ENCODE data around the gene SUSD3. TPM values are rescaled to one million over a fixed set of nuclear protein-coding genes. Genes with fewer than 3 reads are reported as not detected.
A peak's percentile ranks its signal among the peaks of the same experiment; 100 is the strongest.

Gene SUSD3
- total RNA-seq, 1 experiment from 2014 or later, result not detected

DNA sequence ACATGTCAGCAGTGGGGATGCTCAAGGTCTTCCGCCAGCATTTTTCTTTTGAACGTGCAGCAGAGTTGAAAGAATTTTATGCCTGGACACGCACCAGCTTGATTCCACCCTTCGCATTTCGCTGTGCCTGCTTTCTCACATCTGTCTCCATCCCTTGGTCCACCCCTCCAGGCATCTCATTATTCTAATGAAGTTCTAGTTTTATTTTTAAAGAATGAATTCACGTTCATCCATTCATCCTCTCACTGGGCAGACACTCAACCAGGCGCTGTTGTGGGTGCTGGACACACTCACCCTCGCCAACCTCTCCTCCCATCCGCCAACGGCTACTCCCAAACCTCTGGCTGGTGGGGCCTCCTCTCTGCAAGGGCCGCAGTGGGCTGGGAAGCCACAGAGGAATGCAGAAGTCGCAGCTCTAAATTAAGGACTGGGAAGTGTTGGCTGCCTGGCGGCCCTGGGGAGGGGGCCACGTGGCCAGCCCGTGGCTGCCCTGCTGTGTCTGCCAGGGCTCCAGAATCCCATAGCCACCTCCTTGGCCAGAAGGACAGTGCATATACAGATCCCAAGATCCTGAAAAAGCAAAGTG, 6.7 kb downstream of the SUSD3 start:
- H3K36me3 ChIP-seq, result no peaks in the 10 kb centered on the region
- H3K4me1 ChIP-seq, result peaks cover 21% of the 10 kb centered on the region
- DNase-seq, result no peak
- H3K27ac ChIP-seq, result peak overlapping the region; percentile 44
- no peaks in the 10 kb centered on the region for H3K9me3 ChIP-seq (replicated peaks)
- H3K27me3 ChIP-seq, result no peaks in the 10 kb centered on the region
- no peak overlapping the region for H3K4me3 ChIP-seq

GRCh38 chr9:93066978-93067603, 8.6 kb downstream of the SUSD3 start:
- peaks cover 14% of the 10 kb centered on the region for H3K4me1 ChIP-seq

DNA sequence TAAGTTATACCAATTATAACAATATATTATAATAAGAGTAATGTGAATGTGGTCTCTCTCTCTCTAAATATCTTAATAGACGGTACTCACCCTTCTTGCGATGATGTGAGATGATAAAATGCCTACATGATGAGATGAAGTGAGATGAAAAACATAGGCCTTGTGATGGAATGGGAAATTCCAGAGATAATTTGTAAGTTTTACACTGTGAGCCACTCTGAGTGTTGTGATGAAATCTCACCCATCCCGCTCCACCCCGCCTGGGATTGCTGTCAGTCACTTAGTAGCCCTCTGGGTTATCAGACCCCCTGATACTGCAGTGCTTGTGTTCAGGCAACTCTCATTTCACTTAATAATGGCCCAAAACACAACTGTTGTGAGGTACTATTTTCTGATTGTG, 10.5 kb downstream of the SUSD3 start:
- no peak for DNase-seq
- H3K9me3 ChIP-seq (replicated peaks), result no peaks in the 10 kb centered on the region
- H3K4me3 ChIP-seq, result no peak overlapping the region
- peaks cover 13% of the 10 kb centered on the region for H3K4me1 ChIP-seq
- no peaks in the 10 kb centered on the region for H3K27me3 ChIP-seq
- no peaks in the 10 kb centered on the region for H3K36me3 ChIP-seq
- no peak overlapping the region for H3K27ac ChIP-seq

More at GRCh38 chr9:93066978-93067603, 8.6 kb downstream of the SUSD3 start:
- DNase-seq, result no peak
- no peaks in the 10 kb centered on the region for H3K27me3 ChIP-seq
- no peak overlapping the region for H3K4me3 ChIP-seq
- H3K27ac ChIP-seq, result no peak overlapping the region
- no peaks in the 10 kb centered on the region for H3K9me3 ChIP-seq (replicated peaks)
- no peaks in the 10 kb centered on the region for H3K36me3 ChIP-seq

DNA sequence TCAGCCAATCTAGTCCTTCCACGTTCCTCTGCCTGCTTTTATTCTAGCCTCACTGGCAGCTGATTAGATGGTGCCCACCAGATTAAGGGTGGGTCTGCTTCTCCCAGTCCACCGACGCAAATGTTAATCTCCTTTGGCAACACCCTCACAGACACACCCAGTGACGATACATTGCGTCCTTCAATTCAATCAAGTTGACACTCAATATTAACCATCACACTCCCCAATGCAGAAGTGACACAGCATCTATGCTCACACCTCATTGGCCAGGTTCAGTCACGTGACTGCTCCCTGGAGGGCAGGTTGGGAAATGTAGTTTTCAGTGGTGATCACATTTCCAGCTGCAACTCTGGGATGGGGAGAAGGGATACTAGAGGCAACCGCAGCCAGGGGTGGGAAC, 13.0 kb downstream of the SUSD3 start:
- DNase-seq, result peak; percentile 55 to 77
- H3K27ac ChIP-seq, result no peak overlapping the region
- H3K4me1 ChIP-seq, result peaks cover 4% of the 10 kb centered on the region; the same call in 1 of the 2 replicates
- no peak overlapping the region for H3K4me3 ChIP-seq
- no peaks in the 10 kb centered on the region for H3K9me3 ChIP-seq (replicated peaks)
- no peaks in the 10 kb centered on the region for H3K36me3 ChIP-seq
- H3K27me3 ChIP-seq, result no peaks in the 10 kb centered on the region

- Histone ChIP-seq H3K27me3 (no peaks in the 10 kb centered on the region), H3K36me3 (no peaks in the 10 kb centered on the region), H3K4me3 (no peak overlapping the region), H3K9me3 (replicated peaks) (no peaks in the 10 kb centered on the region), H3K27ac (no peak overlapping the region), H3K4me1 (peaks cover 4% of the 10 kb centered on the region; the same call in 1 of the 2 replicates)
- peak in 1 of 2 experiments; percentile 39 for DNase-seq
Observed at GRCh38 chr9:93072383-93072795, 13.9 kb downstream of the SUSD3 start.

- DNase-seq, result no peak
- H3K4me1 ChIP-seq, result peaks cover 4% of the 10 kb centered on the region; the same call in 1 of the 2 replicates
- no peaks in the 10 kb centered on the region for H3K36me3 ChIP-seq
- no peak overlapping the region for H3K4me3 ChIP-seq
- no peaks in the 10 kb centered on the region for H3K9me3 ChIP-seq (replicated peaks)
- H3K27ac ChIP-seq, result no peak overlapping the region
- H3K27me3 ChIP-seq, result no peaks in the 10 kb centered on the region
Observed at GRCh38 chr9:93076101-93076791, 17.7 kb downstream of the SUSD3 start.

DNA sequence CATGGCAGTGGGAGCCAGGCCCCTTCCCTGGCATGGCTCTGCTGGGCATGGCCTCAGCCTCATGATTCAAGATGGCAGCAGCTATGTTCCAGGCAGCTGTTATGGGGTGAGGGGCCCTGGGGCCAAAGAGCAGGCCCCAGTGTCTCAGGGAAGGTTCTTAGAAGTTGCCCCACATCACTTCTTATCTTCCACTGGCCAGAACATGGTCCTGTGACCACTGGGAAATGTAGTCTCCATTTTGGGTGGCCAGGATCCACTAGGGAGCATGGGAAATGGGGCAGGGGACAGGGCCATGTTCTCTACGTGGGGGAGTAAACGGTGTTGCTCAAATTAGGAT, 18.3 kb downstream of the SUSD3 start:
- no peak for DNase-seq
- no peak overlapping the region for H3K4me3 ChIP-seq
- H3K9me3 ChIP-seq (replicated peaks), result no peaks in the 10 kb centered on the region
- H3K27ac ChIP-seq, result no peak overlapping the region
- H3K36me3 ChIP-seq, result no peaks in the 10 kb centered on the region
- H3K27me3 ChIP-seq, result no peaks in the 10 kb centered on the region
- H3K4me1 ChIP-seq, result peaks cover 4% of the 10 kb centered on the region; the same call in 1 of the 2 replicates

DNA sequence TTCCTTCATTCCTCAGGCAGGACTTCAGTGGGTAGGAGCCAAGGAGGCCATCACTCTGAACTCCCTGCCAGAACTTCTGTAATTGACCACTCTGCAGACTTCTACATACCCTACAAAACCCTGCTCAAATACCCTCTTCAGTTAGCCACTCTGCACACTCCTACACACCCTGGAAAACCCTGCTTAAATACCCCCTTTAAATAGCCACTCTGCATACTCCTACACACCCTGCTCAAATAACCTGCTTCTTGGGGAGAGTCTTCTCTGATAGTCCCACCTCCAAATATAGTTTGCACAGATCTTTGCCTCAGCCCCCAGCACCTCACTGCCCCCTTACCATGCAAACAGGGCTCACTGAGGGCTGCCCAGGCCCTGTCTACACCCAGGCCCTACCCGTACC, 18.9 kb downstream of the SUSD3 start:
- no peak for DNase-seq
- Histone ChIP-seq H3K27ac (no peak overlapping the region), H3K36me3 (no peaks in the 10 kb centered on the region), H3K4me1 (peaks cover 4% of the 10 kb centered on the region; the same call in 1 of the 2 replicates), H3K27me3 (no peaks in the 10 kb centered on the region), H3K4me3 (no peak overlapping the region), H3K9me3 (replicated peaks) (no peaks in the 10 kb centered on the region)

- no peak for DNase-seq
- Histone ChIP-seq H3K27ac (no peak overlapping the region), H3K27me3 (no peaks in the 10 kb centered on the region), H3K4me3 (no peak overlapping the region), H3K36me3 (no peaks in the 10 kb centered on the region), H3K4me1 (no peaks in the 10 kb centered on the region), H3K9me3 (replicated peaks) (no peaks in the 10 kb centered on the region)
Observed at GRCh38 chr9:93077811-93078210, 19.3 kb downstream of the SUSD3 start.

- no peak overlapping the region for H3K4me3 ChIP-seq
- no peaks in the 10 kb centered on the region for H3K36me3 ChIP-seq
Observed at GRCh38 chr9:93079371-93079770, 20.9 kb downstream of the SUSD3 start.

DNA sequence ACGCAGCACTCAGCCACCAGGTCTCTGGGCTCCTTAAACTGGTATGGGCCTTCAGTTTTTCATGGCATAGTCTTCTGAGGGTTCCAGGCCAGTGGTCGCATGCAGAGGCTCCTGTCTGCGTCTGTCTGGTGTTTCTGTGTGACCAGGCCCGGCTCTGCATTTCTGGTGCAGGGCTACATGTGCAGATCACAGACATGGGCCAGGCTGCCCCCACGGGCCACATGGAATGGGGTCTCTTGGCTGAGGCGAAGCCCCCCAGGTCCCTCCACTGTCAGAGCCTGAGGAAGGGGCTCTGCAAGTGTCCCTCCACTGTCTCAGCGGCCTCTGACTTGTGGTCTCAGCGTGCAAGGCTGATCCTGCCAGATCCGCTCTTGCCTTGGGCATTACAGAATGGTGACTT, 21.9 kb downstream of the SUSD3 start:
- peak in 1 of 2 experiments; percentile 1 for DNase-seq
- Histone ChIP-seq H3K27me3 (no peaks in the 10 kb centered on the region), H3K9me3 (replicated peaks) (no peaks in the 10 kb centered on the region), H3K4me3 (no peak overlapping the region), H3K36me3 (no peaks in the 10 kb centered on the region), H3K27ac (no peak overlapping the region), H3K4me1 (no peaks in the 10 kb centered on the region)

More at GRCh38 chr9:93079371-93079770, 20.9 kb downstream of the SUSD3 start:
- Histone ChIP-seq H3K27me3 (no peaks in the 10 kb centered on the region), H3K9me3 (replicated peaks) (no peaks in the 10 kb centered on the region), H3K27ac (no peak overlapping the region), H3K4me1 (no peaks in the 10 kb centered on the region)
- DNase-seq, result no peak

DNA sequence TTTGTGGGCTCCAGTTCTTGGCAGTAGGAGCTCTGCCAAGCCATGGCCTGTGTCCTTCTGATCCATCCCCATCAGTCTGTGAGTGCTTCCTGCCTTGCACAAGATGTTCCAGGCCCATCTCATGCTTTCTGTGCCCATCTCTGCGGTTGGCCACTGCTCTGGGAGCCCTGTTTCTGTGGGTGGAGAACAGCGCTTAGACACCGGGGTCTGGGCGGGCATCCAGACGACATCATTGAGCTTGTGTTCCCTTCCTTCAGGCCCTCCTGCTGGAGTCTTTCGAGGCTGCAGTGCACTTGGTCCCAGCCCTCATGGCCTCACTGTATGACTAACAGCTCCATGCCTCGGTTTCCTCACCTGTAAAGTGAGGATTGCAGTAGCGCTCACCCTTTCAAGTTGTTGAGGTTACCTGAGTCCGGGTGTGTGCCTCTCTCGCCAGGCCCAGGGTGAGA, 22.6 kb downstream of the SUSD3 start:
- no peaks in the 10 kb centered on the region for H3K27me3 ChIP-seq
- DNase-seq, result peak in 1 of 2 experiments; percentile 2

GRCh38 chr9:93081931-93082330, 23.4 kb downstream of the SUSD3 start:
- no peak for DNase-seq
- no peaks in the 10 kb centered on the region for H3K36me3 ChIP-seq
- H3K4me3 ChIP-seq, result no peak overlapping the region
- H3K27me3 ChIP-seq, result no peaks in the 10 kb centered on the region
- no peak overlapping the region for H3K27ac ChIP-seq
- no peaks in the 10 kb centered on the region for H3K9me3 ChIP-seq (replicated peaks)
- H3K4me1 ChIP-seq, result no peaks in the 10 kb centered on the region

More for the DNA sequence above, 22.6 kb downstream of the SUSD3 start:
- no peak overlapping the region for H3K27ac ChIP-seq
- H3K4me1 ChIP-seq, result no peaks in the 10 kb centered on the region
- no peaks in the 10 kb centered on the region for H3K36me3 ChIP-seq
- no peaks in the 10 kb centered on the region for H3K9me3 ChIP-seq (replicated peaks)
- H3K4me3 ChIP-seq, result no peak overlapping the region

DNA sequence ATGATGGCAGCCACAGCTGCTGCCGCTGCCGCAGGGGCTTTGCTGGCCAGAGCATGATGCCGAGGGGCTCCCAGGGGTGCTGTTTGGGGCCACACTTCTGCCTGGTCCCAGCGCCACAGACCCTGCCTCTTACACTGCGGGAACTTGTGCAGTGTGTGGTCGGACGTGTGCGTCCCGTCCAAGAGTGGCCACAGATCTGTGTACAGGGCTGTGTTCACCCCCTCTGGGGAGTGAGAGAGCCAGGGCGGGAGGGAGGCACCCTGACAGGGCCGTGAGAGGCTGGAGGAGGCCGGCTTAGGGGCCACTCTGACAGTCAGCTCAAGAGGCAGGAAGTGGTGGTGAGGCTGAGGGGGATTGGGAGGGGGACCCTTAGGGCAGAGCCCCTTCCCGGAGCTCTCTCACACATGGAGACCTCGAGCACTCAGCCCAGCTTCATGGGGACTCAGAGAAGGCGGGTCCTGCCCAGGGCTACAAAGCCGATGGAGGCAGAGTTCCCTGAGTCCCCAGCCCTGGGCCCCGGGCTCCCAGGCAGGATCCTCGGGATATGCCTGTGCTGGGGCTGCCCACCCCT, 24.4 kb downstream of the SUSD3 start:
- peak in 1 of 2 experiments; percentile 30 for DNase-seq
- no peaks in the 10 kb centered on the region for H3K4me1 ChIP-seq
- no peak overlapping the region for H3K27ac ChIP-seq
- H3K27me3 ChIP-seq, result no peaks in the 10 kb centered on the region
- no peak overlapping the region for H3K4me3 ChIP-seq
- no peaks in the 10 kb centered on the region for H3K9me3 ChIP-seq (replicated peaks)
- no peaks in the 10 kb centered on the region for H3K36me3 ChIP-seq
